NT2/D1 (cell line): ENCODE data around the gene STPG2.

ENCODE experiments used
- SUZ12 ChIP-seq: IDR thresholded peaks from 2 replicates; pipeline ENCODE4 v1.6.1; 2011; ENCODE audit not compliant: insufficient read length, insufficient read depth; ENCODE audit errors: extremely low read depth
- YY1 ChIP-seq: IDR thresholded peaks from 2 replicates; pipeline ENCODE4 v1.6.1; 2011; ENCODE audit not compliant: insufficient read length, insufficient read depth
- ZNF274 ChIP-seq: IDR thresholded peaks from 2 replicates; pipeline ENCODE4 v1.6.1; 2011; ENCODE audit warnings: mild to moderate bottlenecking, low read depth, low read length

- TF ChIP-seq ZNF274 (no peak), YY1 (no peak), SUZ12 (no peak)
Measured at GRCh38 chr4:97605932-97606331, 537.3 kb downstream of the STPG2 start.
